GM21723 (cell line): Measurements from ENCODE around the gene TM6SF1.
A peak's percentile ranks its signal among the peaks of the same experiment; 100 is the strongest.
"Not testable (repeated sequence)": the region's sequence is repeated elsewhere in the genome, so short reads cannot be mapped to it uniquely, and the experiment has no call there.

ENCODE experiments used
- ATAC-seq: cut with Tn5 transposase; IDR thresholded peaks from one replicate; pipeline ENCODE4 v1.9.1; 2021; ENCODE audit warnings: mild to moderate bottlenecking, moderate library complexity; ENCODE audit not compliant: unreplicated experiment

The TM6SF1 gene

GRCh38 chr15:83115410-83115809 lies 8.0 kb downstream of the TM6SF1 start:
- no peak for ATAC-seq

GRCh38 chr15:83115831-83116565 lies 8.6 kb downstream of the TM6SF1 start:
- peak; percentile 88 for ATAC-seq

- ATAC-seq: no peak
Observed at GRCh38 chr15:83118291-83118827, 10.9 kb downstream of the TM6SF1 start.

GRCh38 chr15:83118968-83119367 lies 11.5 kb downstream of the TM6SF1 start:
- no peak for ATAC-seq

GRCh38 chr15:83119968-83120581 lies 12.6 kb downstream of the TM6SF1 start:
- no peak for ATAC-seq

- no peak for ATAC-seq
Observed at GRCh38 chr15:83123529-83123928, 16.1 kb downstream of the TM6SF1 start.

- no peak for ATAC-seq
Observed at GRCh38 chr15:83127547-83128150, 20.2 kb downstream of the TM6SF1 start.

- ATAC-seq: no peak
Observed at GRCh38 chr15:83129791-83130190, 22.3 kb downstream of the TM6SF1 start.

- ATAC-seq: no peak
Observed at GRCh38 chr15:83132861-83133523, 25.5 kb downstream of the TM6SF1 start.

- not testable (repeated sequence) for ATAC-seq
Observed at GRCh38 chr15:83142151-83142550, 34.7 kb downstream of the TM6SF1 start.

GRCh38 chr15:83144771-83145170 lies 37.3 kb downstream of the TM6SF1 start:
- no peak for ATAC-seq

- no peak for ATAC-seq
Observed at GRCh38 chr15:83153288-83153687, 45.8 kb downstream of the TM6SF1 start.

GRCh38 chr15:83155942-83156341 lies 48.5 kb downstream of the TM6SF1 start:
- no peak for ATAC-seq

- ATAC-seq: no peak
Observed at GRCh38 chr15:83158393-83158792, 50.9 kb downstream of the TM6SF1 start.

- ATAC-seq: no peak
Observed at GRCh38 chr15:83160741-83161140, 53.3 kb downstream of the TM6SF1 start.

GRCh38 chr15:83163032-83163431 lies 55.6 kb downstream of the TM6SF1 start:
- ATAC-seq: no peak

GRCh38 chr15:83164111-83164770 lies 56.8 kb downstream of the TM6SF1 start:
- ATAC-seq: no peak

GRCh38 chr15:83164771-83165404 lies 57.4 kb downstream of the TM6SF1 start:
- ATAC-seq: no peak

GRCh38 chr15:83166218-83166617 lies 58.8 kb downstream of the TM6SF1 start:
- no peak for ATAC-seq

GRCh38 chr15:83166830-83167229 lies 59.4 kb downstream of the TM6SF1 start:
- no peak for ATAC-seq
